GM18526 (cell line): ENCODE results near the gene ZNF555.

Experiments
- POLR2A ChIP-seq: IDR thresholded peaks from 3 replicates; pipeline ENCODE4 v1.6.1; 2011; ENCODE audit not compliant: insufficient read length; ENCODE audit errors: extremely low read depth

Gene ZNF555

DNA sequence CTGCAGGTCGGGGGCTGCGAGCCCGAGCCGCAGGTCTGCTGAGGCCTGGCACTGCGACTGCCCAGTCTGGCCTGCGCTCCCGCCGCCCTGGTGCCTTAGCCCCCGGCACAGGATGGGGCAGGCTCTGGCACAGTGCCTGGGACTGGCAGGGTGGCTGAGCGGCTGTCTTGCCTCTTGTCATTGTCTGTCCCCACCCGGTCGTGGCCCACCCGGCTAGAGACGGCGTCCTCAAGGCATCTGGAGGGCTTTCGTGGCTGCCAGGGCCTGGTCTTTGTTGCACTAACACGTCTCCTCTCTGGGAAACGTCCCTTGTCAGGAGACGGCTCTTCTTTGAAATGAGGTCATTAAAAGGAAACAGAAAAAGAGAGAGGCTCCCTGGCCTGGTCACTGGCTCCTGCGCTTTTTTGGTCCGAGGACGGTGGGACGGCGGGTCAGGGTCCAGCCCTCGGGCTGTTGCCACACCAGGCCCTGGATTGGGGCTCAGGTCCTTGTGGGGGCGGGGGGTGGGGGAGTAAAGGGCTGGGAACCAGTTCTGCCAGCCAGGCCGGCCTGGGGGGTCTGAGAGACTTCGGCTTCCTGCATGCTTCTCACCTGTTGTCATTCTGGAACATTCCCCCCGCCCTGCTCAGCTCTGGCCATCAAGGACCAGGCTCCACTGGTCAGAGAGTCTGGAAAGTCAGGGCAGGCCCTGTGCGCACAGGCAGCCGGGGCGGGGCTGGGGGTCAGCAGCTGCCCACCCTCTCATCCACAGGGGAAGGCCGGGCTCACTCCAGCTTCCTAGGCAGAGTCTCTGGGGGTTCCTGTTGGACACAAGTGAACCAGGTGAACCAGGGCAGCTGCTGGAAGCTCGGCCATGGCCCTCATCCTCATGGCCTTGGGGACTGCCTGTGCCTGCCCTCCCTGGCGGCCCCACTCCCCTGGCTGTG, 27.8 kb upstream of the ZNF555 start:
- no peak for TF ChIP-seq POLR2A

DNA sequence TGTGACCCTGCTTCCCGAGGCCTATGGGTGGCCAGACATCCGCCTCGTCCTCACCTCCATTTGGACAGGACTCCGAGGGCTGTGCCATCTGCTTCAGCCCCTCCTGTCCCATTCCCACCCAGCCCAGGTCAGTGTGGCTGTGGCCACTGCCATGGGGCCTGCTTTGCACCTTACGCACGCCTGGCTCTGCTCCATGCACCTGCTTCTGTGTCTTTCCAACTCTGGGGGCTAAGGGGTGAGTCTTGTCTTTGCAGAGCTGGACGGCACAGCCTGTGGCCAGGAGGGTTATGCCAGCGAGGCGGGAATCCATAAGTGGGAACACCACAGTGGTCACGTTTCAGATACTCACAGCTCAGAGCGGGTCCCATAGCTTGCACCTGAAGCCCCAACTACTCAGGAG, 26.8 kb upstream of the ZNF555 start:
- TF ChIP-seq POLR2A, result no peak

DNA sequence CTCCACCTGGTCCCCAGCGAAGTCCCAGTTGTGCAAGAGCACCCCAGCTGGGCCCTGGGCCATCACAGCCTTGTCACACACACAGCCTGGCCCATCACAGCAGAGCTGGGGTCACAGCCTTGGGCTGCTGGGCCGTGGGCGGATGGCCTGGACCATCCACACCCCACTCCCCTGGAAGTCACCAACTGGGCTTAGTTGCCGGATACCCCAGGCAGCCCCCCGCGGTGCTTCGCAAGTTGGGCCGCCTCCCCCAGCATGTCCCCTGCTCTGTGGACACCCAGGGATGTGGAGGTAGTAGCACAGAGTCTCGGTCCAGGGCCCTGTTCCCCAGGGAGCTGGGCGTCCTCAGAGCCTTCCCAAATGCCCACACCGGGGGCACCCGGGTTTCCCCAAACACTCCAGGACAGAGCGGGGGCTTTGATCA, 26.1 kb upstream of the ZNF555 start:
- TF ChIP-seq POLR2A, result no peak

DNA sequence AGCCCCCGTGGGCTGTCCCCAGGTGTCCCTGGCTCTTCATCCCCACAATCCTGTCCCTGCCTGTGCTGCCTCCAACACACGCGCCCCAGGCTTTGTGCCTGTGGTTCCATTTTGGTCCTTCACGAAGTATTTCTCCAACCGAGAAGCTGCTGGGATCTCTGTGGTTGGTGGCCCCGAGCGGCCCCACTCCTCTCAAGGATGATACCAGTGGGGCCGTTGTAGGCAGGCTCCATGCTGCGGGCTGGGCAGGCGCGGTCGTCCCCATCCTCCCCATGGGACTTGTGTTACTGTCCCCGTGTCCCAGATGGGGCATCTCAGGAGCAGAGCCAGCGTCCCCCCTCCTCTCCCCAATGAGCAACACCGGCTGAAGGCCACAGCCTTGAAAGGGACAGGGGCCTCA, 25.4 kb upstream of the ZNF555 start:
- no peak for TF ChIP-seq POLR2A

DNA sequence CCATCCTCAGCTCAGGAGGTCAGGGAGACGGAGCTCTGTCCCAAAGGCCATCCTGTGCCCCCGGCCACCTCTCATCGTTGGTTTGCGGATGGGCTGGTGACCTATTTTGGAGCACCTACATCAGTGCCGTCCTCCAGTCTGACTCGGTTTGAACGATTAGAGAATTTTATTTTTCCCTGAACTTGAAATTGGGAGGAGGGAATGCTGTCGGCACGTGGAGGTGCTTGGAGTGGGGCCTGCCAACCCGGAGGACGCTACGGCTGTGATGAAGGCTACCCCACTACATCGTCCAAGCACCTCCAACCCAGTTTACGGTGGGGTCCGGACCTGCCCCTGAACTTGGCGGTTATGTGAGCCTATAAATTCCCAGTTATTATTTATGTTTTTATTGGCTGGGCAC, 24.6 kb upstream of the ZNF555 start:
- no peak for TF ChIP-seq POLR2A

DNA sequence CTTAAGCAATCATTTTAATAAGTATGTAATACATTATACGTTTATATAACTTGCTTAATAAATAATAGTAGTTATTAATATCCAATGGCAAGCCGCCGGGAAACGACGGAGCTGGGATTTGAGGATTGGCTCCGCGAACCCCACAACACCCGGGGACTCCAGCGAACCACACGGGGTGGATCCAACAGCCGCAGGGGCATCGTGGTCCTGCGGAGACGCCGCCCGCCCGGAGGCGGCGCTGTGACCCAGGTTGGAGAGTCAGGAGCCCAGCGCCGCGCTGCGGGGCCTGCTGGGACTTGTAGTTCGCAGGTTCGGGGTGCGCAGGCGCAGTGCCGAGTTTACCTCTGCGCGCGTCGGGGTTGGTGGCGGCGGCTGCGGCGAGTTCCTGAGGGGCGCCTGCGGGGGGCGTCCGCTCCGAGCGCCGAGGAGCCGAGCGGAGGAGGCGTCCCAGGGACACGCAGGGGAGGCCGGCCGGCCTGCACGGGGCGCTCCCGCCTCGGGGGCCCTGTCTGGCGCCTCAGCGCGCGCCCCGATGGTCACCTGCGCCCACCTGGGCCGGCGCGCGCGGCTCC, 21.6 kb upstream of the ZNF555 start, which contains the start of gene ZNF554:
TSS of gene ZNF554 (plus strand) at position 329 of the 572 bp plus-strand sequence. CDS start at position 533, 204 bp downstream.
- TF ChIP-seq POLR2A, result no peak

DNA sequence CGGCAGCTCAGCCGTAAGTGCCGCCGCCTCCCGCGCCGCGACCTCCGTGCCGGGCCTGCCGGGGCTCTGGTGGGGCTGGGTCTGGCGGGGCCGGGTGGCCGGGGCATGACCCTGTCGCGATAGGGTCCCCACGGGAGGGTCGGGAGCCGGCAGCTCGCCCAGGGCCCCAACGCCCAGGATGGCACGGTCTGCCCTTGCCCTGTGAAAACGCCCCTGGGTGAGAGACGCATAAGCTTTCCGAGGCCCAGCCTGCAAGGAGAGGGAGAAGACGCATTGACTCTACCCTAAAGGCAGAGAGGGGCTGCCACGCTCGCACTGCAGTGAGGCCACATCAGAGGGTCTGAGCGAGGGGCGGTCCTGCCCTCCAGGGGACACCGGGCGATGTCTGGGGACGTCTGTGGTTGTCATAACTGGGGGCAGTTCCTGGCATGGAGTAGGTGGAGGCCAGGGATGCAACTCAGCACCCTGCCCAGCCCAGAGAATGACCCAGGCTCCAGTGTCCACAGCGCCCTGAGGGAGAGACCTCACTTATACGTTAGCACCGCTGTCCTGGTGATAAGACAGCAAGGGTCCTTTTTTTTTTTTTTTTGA, 21.1 kb upstream of the ZNF555 start:
- no peak for TF ChIP-seq POLR2A

DNA sequence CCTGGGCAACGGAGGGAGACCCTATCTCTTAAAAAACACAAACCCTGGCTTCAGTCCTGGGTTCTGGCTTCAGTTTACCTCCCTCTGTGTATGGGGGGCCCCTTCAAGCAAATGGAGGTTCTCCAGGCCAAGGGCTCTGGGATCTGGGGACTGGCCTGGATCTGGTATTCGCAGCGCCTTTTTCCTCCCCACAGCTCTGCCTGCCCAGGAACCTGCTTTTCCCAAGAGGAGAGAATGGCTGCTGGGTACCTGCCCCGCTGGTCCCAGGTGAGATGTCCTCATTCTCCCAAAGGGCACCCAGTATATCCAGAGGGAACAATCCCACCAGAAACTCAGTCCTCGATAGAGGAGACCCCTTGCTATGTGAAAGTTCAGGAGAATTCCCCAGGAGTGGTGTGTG, 18.4 kb upstream of the ZNF555 start:
- TF ChIP-seq POLR2A, result no peak

DNA sequence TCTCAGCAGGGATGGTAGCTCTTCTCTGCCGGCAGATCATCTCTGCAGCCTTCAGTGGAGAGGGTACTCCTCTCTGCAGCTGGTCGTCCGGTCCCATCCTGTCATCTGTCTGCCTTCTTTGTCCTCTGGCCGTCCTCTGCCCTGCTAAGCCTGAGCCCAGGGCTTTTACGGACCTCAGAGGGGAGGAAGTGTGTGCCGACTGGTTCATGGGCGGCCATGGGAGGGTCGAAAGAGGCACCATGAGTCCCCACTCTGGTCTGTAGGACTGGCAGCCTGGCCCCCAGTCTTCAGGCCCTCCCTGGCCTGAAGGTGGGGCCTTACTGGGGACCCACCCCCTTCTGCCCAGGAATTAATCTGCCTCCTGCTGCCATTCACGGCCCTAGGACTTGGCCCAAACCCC, 17.6 kb upstream of the ZNF555 start:
- no peak for TF ChIP-seq POLR2A

DNA sequence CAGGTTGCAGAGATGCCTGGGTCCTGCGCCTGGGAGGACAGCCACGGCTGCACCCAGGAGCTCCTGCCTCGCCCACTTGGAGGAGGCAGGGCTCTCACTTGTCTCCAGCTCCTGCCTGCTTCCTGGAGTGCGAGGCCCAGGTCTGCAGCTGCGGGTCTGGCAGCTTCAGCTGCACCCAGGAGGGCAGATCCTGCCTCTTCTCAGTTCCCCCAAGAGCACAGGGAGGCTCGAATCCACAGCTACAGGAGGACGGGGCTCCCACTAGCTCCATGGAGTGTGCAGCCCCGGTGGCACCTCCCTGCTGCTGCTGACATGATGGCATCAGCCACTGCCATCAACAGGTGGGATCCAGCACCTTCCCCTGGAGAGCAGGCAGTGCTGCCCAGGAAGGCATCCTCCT, 17.1 kb upstream of the ZNF555 start:
- no peak for TF ChIP-seq POLR2A

DNA sequence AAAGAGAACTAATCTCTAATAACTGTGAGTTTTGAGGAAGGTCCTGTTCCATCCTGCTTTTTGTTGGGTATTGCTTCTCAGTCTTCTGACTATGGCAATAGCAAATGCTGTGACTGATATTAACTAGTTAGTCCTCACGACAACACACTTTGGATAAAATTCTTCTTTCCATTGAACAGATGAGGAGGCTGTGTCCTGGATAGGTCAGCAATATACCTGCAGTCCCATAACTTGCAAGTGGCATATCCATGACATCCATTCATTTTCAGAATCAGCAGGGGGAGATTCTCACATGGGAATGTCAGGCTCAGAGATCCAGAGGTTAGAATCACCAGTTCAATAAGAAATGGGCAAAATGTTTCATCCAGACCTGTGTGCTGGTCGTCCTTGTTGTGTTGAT, 14.3 kb upstream of the ZNF555 start:
- TF ChIP-seq POLR2A, result no peak

DNA sequence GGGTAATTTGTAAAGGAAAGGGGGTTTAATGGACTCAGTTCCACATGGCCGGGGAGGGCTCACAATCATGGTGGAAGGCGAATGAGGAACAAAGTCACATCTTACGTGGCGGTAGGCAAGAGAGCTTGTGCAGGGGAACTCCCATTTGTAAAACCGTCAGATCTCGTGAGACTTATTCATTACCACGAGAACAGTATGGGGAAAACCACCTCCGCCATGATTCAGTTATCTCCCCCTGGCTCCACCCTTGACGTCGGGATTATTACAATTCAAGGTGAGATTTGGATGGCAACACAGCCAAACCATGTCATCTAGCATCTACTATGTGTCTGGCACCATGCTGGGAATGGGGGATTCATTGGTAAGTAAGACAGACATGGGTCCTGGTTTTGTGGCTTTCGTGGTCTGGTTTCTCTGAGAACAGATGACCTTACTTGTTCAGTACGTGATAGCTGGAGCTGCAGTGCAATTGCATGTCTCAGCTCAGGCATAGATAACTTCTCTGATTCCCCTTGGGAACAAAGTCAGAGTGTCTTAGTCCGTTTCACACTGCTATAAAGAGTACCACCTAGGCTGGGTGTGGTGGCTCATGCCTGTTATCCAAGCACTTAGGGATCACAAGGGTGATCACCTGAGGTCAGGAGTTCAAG, 13.3 kb upstream of the ZNF555 start:
- no peak for TF ChIP-seq POLR2A

DNA sequence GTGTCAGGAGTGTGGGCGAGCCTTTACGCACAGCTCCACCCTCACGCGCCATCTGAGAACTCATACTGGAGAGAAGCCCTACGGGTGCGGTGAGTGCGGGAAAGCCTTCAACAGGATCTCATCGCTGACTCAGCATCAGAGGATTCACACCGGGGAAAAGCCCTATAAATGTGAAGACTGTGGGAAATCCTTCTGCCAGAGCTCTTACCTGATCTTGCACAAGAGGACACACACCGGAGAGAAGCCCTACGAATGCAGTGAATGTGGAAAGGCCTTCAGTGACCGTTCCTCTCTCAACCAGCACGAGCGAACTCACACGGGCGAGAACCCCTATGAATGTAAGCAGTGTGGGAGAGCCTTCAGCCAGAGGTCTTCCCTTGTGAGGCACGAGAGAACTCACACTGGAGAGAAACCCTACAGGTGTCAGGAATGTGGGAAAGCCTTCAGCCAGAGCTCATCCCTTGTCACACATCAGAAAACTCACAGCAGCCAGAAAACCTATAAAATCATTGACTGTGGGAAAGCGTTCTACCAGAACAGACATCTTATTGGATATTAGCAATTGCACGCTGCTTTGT, 6.9 kb upstream of the ZNF555 start:
- TF ChIP-seq POLR2A, result no peak

DNA sequence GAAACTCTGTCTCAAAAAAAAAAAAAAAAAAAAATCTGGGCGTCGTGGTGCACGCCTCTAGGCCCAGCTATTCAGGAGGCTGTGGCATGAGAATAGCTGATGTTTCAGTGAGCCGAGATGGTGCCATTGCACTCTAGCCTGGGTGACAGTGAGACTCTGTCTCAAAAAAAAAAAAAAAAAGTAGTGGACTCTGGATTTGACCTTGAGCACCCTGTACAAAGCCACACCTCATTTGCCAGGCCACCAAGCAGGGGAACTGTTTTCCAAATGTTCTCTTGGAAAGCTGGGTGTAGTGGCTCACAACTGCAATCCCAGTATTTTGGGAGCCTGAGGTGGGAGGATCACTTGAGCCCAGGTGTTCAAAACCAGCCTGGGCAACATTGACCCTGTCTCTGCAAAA, 3.8 kb upstream of the ZNF555 start:
- TF ChIP-seq POLR2A, result no peak

DNA sequence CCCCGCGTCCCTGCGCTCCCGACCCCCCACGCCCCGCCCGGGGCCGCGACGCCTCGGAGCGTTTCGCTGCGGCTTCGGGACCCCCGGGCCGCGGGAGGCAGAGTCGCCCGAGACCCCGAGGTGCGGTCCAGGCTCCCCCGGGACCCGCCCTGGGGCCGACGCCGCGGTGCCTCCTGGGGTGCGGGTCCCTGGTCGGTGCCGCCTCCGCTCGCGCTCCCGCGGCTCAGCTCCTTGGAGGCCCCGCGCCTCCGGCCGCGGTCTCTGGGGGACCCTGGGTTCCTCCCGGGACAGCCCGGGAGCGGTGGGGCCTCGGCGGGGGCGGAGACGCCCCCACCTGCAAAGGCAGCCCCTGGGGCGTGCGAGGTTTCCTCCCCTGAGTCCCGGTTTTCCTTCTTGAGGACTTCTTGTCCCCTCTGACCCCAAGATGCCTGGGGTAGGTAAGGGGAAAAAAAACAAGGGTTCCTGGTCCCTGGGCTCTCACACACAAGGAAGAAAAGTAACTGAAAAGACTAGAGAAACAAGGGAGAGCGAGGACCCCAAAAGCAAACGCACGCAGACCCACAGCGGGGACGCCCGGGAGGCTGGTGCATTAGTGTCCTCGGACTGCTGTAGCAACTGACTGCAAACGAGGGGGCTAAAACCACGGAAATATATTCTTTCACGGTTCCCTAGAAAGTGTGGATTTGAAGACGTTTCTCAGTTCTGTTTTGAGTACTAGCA, 740 bp downstream of the ZNF555 start:
- no peak for TF ChIP-seq POLR2A
